HepG2 (cell line): ENCODE data around the gene MFAP4. TPM values are rescaled to one million over a fixed set of nuclear protein-coding genes. Genes with fewer than 3 reads are reported as not detected.
A peak's percentile ranks its signal among the peaks of the same experiment; 100 is the strongest.

ENCODE experiments used
- FOXA3 ChIP-seq: IDR thresholded peaks from 2 replicates; pipeline ENCODE4 v1.6.1; 2016; ENCODE audit warnings: missing genetic modification reagents, missing compliant biosample characterization
- GPN1 ChIP-seq: sonication (generic); formaldehyde crosslinking; IDR thresholded peaks from 2 replicates; pipeline ENCODE4 v1.5.1; 2020; ENCODE audit warnings: missing genetic modification reagents, borderline replicate concordance
- HDAC1 ChIP-seq: sonication (generic); formaldehyde crosslinking; IDR thresholded peaks from 2 replicates; pipeline ENCODE4 v1.5.1; 2020; ENCODE audit warnings: mild to moderate bottlenecking, missing genetic modification reagents
- KDM5A ChIP-seq: fragments of 200-600 bp; sonication (generic); IDR thresholded peaks from 2 replicates; pipeline ENCODE4 v1.7.0; 2018; ENCODE audit warnings: antibody characterized with exemption, mild to moderate bottlenecking, low read length, borderline replicate concordance
- KLF11 ChIP-seq: IDR thresholded peaks from 2 replicates; pipeline ENCODE4 v1.6.1; 2016; ENCODE audit warnings: missing compliant biosample characterization
- MZF1 ChIP-seq: sonication (generic); formaldehyde crosslinking; IDR thresholded peaks from 2 replicates; pipeline ENCODE4 v1.8.1; 2023; ENCODE audit warnings: mild to moderate bottlenecking, missing genetic modification reagents, borderline replicate concordance
- NFKB2 ChIP-seq: sonication (generic); formaldehyde crosslinking; IDR thresholded peaks from 2 replicates; pipeline ENCODE4 v1.4.0; 2020; ENCODE audit warnings: missing genetic modification reagents, borderline replicate concordance
- PHF5A ChIP-seq: IDR thresholded peaks from one replicate; pipeline ENCODE4 v1.6.1; 2018; ENCODE audit warnings: low read depth, missing genetic modification reagents; ENCODE audit not compliant: unreplicated experiment
- RAD21 ChIP-seq: fragments of 450-650 bp; formaldehyde crosslinking; IDR thresholded peaks from 2 replicates; pipeline ENCODE4 v1.5.0; 2020; ENCODE audit warnings: mild to moderate bottlenecking
- SNRNP70 ChIP-seq: fragments of 200-400 bp; formaldehyde crosslinking; IDR thresholded peaks from 2 replicates; pipeline ENCODE4 v1.6.1; 2017; ENCODE audit warnings: mild to moderate bottlenecking, low read depth, low read length, moderate library complexity
- SOX5 ChIP-seq: IDR thresholded peaks from 2 replicates; pipeline ENCODE4 v1.6.1; 2016; ENCODE audit warnings: borderline replicate concordance
- ZNF367 ChIP-seq: sonication (generic); formaldehyde crosslinking; IDR thresholded peaks from 2 replicates; pipeline ENCODE4 v1.4.0; 2020; ENCODE audit warnings: missing genetic modification reagents, borderline replicate concordance
- ZNF441 ChIP-seq: sonication (generic); formaldehyde crosslinking; IDR thresholded peaks from 2 replicates; pipeline ENCODE4 v1.7.0; 2021; ENCODE audit warnings: missing genetic modification reagents, borderline replicate concordance
- ZNF547 ChIP-seq: sonication (generic); formaldehyde crosslinking; IDR thresholded peaks from 2 replicates; pipeline ENCODE4 v1.5.1; 2020; ENCODE audit warnings: mild to moderate bottlenecking, missing genetic modification reagents
- ZNF616 ChIP-seq: sonication (generic); formaldehyde crosslinking; IDR thresholded peaks from 2 replicates; pipeline ENCODE4 v1.5.0; 2020; ENCODE audit warnings: low read depth, mild to moderate bottlenecking, missing genetic modification reagents
- ZNF850 ChIP-seq: sonication (generic); formaldehyde crosslinking; conservative IDR thresholded peaks from 2 replicates; pipeline ENCODE4 v1.9.0; 2021; ENCODE audit warnings: mild to moderate bottlenecking, missing genetic modification reagents
- polyA plus RNA-seq, 8 experiments: library from polyadenylated mRNA; depleted of rRNA in 3 of 8; stranded (reverse) in 7 of 8; unstranded in 1 of 8; fragments of >200 nt; fragmentation: Illumina TruSeq in 4 of 8; extraction: Trizol in 4 of 8; gene quantifications; 2 replicates each; pipeline versions ENCODE4 v1.2.1 to v1.2.3, GENCODE V29; 2011 to 2016; ENCODE audit warnings: low read depth in 4 of 8, missing spikeins in 1 of 8, mixed read lengths in 1 of 8; ENCODE audit not compliant: insufficient read depth in 1 of 8
- total RNA-seq, 5 experiments: library from RNA; depleted of rRNA; stranded (reverse); fragments of >200 nt; fragmentation: Illumina TruSeq; extraction: Trizol; gene quantifications; 2 replicates each; pipeline ENCODE4 v1.2.3, GENCODE V29; 2016; ENCODE audit warnings: low read depth in 1 of 5
- TF ChIP-seq, protein P1 (sequence below): IDR thresholded peaks from 2 replicates; pipeline ENCODE4 v1.6.1; 2012; ENCODE audit warnings: low read length, improper control_type of control experiment
- TF ChIP-seq, protein P2 (sequence below): sonication (generic); formaldehyde crosslinking; IDR thresholded peaks from 2 replicates; pipeline ENCODE4 v1.4.0; 2020; ENCODE audit warnings: mild to moderate bottlenecking, missing genetic modification reagents
- TF ChIP-seq, protein P3 (sequence below): sonication (generic); formaldehyde crosslinking; IDR thresholded peaks from 2 replicates; pipeline ENCODE4 v1.5.0; 2020; ENCODE audit warnings: mild to moderate bottlenecking, low read depth, missing genetic modification reagents, borderline replicate concordance
- TF ChIP-seq, protein P4 (sequence below): sonication (generic); formaldehyde crosslinking; IDR thresholded peaks from 2 replicates; pipeline ENCODE4 v1.9.0; 2021; ENCODE audit warnings: missing genetic modification reagents, mild to moderate bottlenecking, borderline replicate concordance
- TF ChIP-seq, protein P5 (sequence below): sonication (generic); formaldehyde crosslinking; IDR thresholded peaks from 2 replicates; pipeline ENCODE4 v1.5.0; 2020; ENCODE audit warnings: missing genetic modification reagents, mild to moderate bottlenecking, borderline replicate concordance

The MFAP4 gene
- total and polyA plus RNA-seq, 2 of the 13 experiments (the other 11 are each of a cell fraction or from before 2014, with no cell fraction given) = 0.08 TPM; not detected in 1

DNA sequence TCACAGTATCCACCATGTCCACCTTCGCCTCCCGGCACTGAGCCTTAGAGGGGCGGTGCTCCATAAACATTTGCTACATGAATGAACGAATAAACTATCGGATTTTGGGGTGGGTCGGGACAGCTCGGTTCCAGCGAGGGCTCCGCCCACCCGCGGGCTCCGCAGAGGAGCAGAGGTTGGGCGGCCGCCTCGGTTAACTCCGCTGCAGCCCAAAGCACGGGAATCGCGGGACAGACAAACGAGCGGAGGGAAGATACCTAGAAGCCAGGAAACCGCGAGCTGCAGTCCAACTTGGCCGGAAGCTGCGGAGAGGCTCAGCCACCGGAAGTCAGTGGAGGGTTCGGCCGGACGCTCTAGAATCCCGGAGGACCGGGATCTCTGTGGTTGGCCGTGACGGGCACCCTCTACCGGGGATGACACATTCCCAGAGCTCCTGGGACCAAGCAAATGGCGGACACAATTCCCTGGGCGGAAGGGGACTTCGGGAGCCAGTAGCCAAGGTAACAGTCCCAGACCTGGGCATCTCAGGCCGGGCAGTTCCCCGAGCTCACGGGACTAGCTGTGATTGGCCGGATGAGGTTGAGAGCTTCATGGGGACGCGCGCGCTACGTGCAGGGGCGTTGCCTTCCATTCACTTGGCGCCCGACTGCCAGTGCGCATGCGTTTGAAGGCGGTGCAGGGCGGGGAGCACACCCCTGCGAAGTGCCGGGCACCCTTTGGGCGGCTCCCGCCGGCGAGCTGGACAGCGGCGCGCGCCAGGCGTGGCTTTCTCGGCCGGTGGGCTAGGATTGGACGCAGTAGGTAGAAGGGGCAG, 9.2 kb downstream of the MFAP4 start (continued):
- TF ChIP-seq MZF1 = no peak
- TF ChIP-seq KLF11 (CRISPR knock-in tag) = no peak
- TF ChIP-seq, protein P1, sequence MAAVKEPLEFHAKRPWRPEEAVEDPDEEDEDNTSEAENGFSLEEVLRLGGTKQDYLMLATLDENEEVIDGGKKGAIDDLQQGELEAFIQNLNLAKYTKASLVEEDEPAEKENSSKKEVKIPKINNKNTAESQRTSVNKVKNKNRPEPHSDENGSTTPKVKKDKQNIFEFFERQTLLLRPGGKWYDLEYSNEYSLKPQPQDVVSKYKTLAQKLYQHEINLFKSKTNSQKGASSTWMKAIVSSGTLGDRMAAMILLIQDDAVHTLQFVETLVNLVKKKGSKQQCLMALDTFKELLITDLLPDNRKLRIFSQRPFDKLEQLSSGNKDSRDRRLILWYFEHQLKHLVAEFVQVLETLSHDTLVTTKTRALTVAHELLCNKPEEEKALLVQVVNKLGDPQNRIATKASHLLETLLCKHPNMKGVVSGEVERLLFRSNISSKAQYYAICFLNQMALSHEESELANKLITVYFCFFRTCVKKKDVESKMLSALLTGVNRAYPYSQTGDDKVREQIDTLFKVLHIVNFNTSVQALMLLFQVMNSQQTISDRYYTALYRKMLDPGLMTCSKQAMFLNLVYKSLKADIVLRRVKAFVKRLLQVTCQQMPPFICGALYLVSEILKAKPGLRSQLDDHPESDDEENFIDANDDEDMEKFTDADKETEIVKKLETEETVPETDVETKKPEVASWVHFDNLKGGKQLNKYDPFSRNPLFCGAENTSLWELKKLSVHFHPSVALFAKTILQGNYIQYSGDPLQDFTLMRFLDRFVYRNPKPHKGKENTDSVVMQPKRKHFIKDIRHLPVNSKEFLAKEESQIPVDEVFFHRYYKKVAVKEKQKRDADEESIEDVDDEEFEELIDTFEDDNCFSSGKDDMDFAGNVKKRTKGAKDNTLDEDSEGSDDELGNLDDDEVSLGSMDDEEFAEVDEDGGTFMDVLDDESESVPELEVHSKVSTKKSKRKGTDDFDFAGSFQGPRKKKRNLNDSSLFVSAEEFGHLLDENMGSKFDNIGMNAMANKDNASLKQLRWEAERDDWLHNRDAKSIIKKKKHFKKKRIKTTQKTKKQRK = no peak
- TF ChIP-seq ZNF367 (CRISPR knock-in tag) = no peak
- peak; percentile 49; the same call in 1 of the 2 replicates for TF ChIP-seq RAD21
- no peak for TF ChIP-seq SOX5 (CRISPR knock-in tag)
- TF ChIP-seq ZNF616 = 0 out of 2 replicates have a peak, but pooled peaks have one; percentile 28
- TF ChIP-seq, protein P2, sequence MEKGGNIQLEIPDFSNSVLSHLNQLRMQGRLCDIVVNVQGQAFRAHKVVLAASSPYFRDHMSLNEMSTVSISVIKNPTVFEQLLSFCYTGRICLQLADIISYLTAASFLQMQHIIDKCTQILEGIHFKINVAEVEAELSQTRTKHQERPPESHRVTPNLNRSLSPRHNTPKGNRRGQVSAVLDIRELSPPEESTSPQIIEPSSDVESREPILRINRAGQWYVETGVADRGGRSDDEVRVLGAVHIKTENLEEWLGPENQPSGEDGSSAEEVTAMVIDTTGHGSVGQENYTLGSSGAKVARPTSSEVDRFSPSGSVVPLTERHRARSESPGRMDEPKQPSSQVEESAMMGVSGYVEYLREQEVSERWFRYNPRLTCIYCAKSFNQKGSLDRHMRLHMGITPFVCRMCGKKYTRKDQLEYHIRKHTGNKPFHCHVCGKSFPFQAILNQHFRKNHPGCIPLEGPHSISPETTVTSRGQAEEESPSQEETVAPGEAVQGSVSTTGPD = no peak
- TF ChIP-seq ZNF850 (CRISPR knock-in tag) = no peak
- TF ChIP-seq FOXA3 (CRISPR knock-in tag) = 0 out of 2 replicates have a peak, but pooled peaks have one; percentile 17
- TF ChIP-seq ZNF441 (CRISPR knock-in tag) = peak; percentile 61; the same call in 1 of the 2 replicates
- peak; percentile 80; the same call in 1 of the 2 replicates for TF ChIP-seq NFKB2
- TF ChIP-seq, protein P3, sequence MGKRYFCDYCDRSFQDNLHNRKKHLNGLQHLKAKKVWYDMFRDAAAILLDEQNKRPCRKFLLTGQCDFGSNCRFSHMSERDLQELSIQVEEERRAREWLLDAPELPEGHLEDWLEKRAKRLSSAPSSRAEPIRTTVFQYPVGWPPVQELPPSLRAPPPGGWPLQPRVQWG (CRISPR knock-in tag) = no peak
- no peak for TF ChIP-seq HDAC1
- peak; percentile 78; the same call in 1 of the 2 replicates for TF ChIP-seq ZNF547 (CRISPR knock-in tag)
- no peak for TF ChIP-seq GPN1 (CRISPR knock-in tag)
- TF ChIP-seq SNRNP70 = no peak
- TF ChIP-seq, protein P4, sequence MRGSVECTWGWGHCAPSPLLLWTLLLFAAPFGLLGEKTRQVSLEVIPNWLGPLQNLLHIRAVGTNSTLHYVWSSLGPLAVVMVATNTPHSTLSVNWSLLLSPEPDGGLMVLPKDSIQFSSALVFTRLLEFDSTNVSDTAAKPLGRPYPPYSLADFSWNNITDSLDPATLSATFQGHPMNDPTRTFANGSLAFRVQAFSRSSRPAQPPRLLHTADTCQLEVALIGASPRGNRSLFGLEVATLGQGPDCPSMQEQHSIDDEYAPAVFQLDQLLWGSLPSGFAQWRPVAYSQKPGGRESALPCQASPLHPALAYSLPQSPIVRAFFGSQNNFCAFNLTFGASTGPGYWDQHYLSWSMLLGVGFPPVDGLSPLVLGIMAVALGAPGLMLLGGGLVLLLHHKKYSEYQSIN (CRISPR knock-in tag) = no peak
- TF ChIP-seq, protein P5, sequence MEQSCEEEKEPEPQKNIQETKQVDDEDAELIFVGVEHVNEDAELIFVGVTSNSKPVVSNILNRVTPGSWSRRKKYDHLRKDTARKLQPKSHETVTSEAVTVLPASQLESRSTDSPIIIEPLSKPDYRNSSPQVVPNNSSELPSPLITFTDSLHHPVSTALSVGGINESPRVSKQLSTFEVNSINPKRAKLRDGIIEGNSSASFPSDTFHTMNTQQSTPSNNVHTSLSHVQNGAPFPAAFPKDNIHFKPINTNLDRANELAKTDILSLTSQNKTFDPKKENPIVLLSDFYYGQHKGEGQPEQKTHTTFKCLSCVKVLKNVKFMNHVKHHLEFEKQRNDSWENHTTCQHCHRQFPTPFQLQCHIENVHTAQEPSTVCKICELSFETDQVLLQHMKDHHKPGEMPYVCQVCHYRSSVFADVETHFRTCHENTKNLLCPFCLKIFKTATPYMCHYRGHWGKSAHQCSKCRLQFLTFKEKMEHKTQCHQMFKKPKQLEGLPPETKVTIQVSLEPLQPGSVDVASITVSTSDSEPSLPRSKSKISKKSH (CRISPR knock-in tag) = peak; percentile 21; the same call in 1 of the 2 replicates
- TF ChIP-seq KDM5A = peak; percentile 85
- TF ChIP-seq PHF5A (CRISPR knock-in tag) = no peak
